Upper lobe of left lung (tissue), 6 donors: Measurements from ENCODE around the gene SH3GLB2. TPM values are rescaled to one million over a fixed set of nuclear protein-coding genes. Genes with fewer than 3 reads are reported as not detected.
A peak's percentile ranks its signal among the peaks of the same experiment; 100 is the strongest.

Experiments
- ATAC-seq, 2 donors: fragments of 200-7000 bp; cut with Tn5 transposase; one replicate each; pipeline ENCODE4 v1.9.1; 2022; ENCODE audit warnings: mild to moderate bottlenecking in 2 of 2, moderate library complexity in 2 of 2; ENCODE audit not compliant: low FRiP score in 2 of 2
- DNase-seq, 2 donors: peaks; one replicate each; pipeline ENCODE4 v3.0.0-alpha.2; 2019 to 2020
- H3K27ac ChIP-seq, 4 donors: fragments of 200-600 bp; sonication (generic); one replicate each; pipeline ENCODE4 v1.5.1; 2016 to 2019
- H3K27me3 ChIP-seq, 4 donors: fragments of 200-600 bp; sonication (generic); one replicate each; pipeline ENCODE4 v1.5.1; 2017 to 2019
- H3K36me3 ChIP-seq, 4 donors: fragments of 200-600 bp; sonication (generic); one replicate each; pipeline ENCODE4 v1.5.1; 2016 to 2019
- H3K4me1 ChIP-seq, 4 donors: fragments of 200-600 bp; sonication (generic); one replicate each; pipeline ENCODE4 v1.5.1; 2018 to 2019
- H3K4me3 ChIP-seq, 4 donors: fragments of 200-600 bp; sonication (generic); one replicate each; pipeline ENCODE4 v1.5.1; 2017 to 2019; ENCODE audit warnings: mild to moderate bottlenecking in 2 of 4, moderate library complexity in 1 of 4
- H3K9me3 ChIP-seq, 4 donors: fragments of 200-600 bp; sonication (generic); one replicate each; pipeline ENCODE4 v1.5.1; 2018 to 2019
- EP300 ChIP-seq, 4 donors: sonication (generic); formaldehyde crosslinking; IDR thresholded peaks; one replicate each; pipeline ENCODE4 v1.5.1; 2017; ENCODE audit warnings: antibody characterized with exemption in 4 of 4, control low read depth in 2 of 4
- POLR2A ChIP-seq, 4 donors: fragments of 450-650 bp; IDR thresholded peaks; one replicate each; pipeline ENCODE4 v1.5.1; 2016 to 2017; ENCODE audit warnings: antibody characterized with exemption in 4 of 4, mild to moderate bottlenecking in 2 of 4
- POLR2AphosphoS5 ChIP-seq, 2 donors: sonication (generic); formaldehyde crosslinking; IDR thresholded peaks; one replicate each; pipeline ENCODE4 v1.5.1; 2017; ENCODE audit warnings: antibody characterized with exemption in 2 of 2
- WGBS, 2 donors: methylation state at CpG; one replicate each; pipeline ENCODE4 v1.1.5; 2017 to 2018; 5-methylcytosine and 5-hydroxymethylcytosine counted together
- total RNA-seq, 6 donors: library from RNA; depleted of rRNA in 4 of 6; stranded (reverse); fragments of >200 nt in 4 of 6; gene quantifications; one replicate each; pipeline versions ENCODE4 v1.1.0 to v1.2.1, GENCODE V29; 2016 to 2021
- TF ChIP-seq, protein P1 (sequence below), 6 experiments: fragments of 450-650 bp in 4 of 6; fragments of 200-600 bp in 2 of 6; sonication (generic) in 2 of 6; IDR thresholded peaks; one replicate each; pipeline ENCODE4 v1.5.1; 2016 to 2019; ENCODE audit warnings: antibody characterized with exemption in 6 of 6
- donor health status: DM: no; HTN: no; CAD: no; lungs with moderate emphysema.
- donor health status: DM: no; HTN: yes; CAD: no; lungs with severe emphysema.

Gene SH3GLB2
- total RNA-seq, 6 donors from 2014 or later, result 69.6 to 202 (median 94.1) TPM

DNA sequence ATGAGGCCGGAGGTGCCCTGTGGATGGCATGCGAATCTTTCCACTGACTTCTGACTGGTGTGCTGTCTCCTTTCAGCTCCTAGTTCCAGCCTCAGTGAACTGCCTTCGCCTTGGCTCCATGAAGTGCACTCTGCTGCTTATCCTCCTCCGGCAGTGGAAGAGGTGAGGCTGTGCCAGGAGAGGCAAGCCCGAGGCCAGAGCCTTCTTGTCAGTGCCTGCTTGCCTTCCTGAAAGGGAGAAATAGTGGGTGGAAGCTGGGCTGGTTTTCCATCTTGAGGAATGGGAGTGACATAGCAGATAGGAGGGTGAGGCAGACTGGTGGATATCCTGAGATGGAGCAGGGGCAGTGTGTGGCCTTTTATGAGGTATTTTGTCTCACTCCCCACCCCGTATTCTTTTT is 29.7 kb downstream of the SH3GLB2 start:
- Histone ChIP-seq H3K27me3 (no peaks in the 10 kb centered on the region), H3K4me1 (no peaks in the 10 kb centered on the region), H3K4me3 (no peak overlapping the region), H3K27ac (peak overlapping the region in 1 of 4 donors; percentile 4), H3K36me3 (peaks cover 51 to 100% (median 96%) of the 10 kb centered on the region in 4 donors), H3K9me3 (no peaks in the 10 kb centered on the region)
- TF ChIP-seq EP300 (IDR thresholded peaks at IDR 0.05), result no peak
- no peak for TF ChIP-seq POLR2A (IDR thresholded peaks at IDR 0.05)
- no peak for TF ChIP-seq POLR2AphosphoS5 (IDR thresholded peaks at IDR 0.05)
- TF ChIP-seq, protein P1, sequence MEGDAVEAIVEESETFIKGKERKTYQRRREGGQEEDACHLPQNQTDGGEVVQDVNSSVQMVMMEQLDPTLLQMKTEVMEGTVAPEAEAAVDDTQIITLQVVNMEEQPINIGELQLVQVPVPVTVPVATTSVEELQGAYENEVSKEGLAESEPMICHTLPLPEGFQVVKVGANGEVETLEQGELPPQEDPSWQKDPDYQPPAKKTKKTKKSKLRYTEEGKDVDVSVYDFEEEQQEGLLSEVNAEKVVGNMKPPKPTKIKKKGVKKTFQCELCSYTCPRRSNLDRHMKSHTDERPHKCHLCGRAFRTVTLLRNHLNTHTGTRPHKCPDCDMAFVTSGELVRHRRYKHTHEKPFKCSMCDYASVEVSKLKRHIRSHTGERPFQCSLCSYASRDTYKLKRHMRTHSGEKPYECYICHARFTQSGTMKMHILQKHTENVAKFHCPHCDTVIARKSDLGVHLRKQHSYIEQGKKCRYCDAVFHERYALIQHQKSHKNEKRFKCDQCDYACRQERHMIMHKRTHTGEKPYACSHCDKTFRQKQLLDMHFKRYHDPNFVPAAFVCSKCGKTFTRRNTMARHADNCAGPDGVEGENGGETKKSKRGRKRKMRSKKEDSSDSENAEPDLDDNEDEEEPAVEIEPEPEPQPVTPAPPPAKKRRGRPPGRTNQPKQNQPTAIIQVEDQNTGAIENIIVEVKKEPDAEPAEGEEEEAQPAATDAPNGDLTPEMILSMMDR (IDR thresholded peaks at IDR 0.05), result no peak
- ATAC-seq, result no peak
- 71 to 94% methylated on average over 3 to 6 of the region's 6 CpGs for WGBS, 2 donors
- no peak for DNase-seq

- no peak overlapping the region for H3K27ac ChIP-seq
- no peak for ATAC-seq
- peaks cover 34 to 99% (median 86%) of the 10 kb centered on the region in 4 donors for H3K36me3 ChIP-seq
- H3K4me3 ChIP-seq, result no peak overlapping the region
- WGBS, 2 donors, result 91 to 92% methylated on average over 5 of the region's 5 CpGs
- no peak for DNase-seq
- no peaks in the 10 kb centered on the region for H3K27me3 ChIP-seq
- TF ChIP-seq, protein P1 (IDR thresholded peaks at IDR 0.05), result no peak
- TF ChIP-seq POLR2A (IDR thresholded peaks at IDR 0.05) (no peak), EP300 (IDR thresholded peaks at IDR 0.05) (no peak), POLR2AphosphoS5 (IDR thresholded peaks at IDR 0.05) (no peak)
- no peaks in the 10 kb centered on the region for H3K4me1 ChIP-seq
- no peaks in the 10 kb centered on the region for H3K9me3 ChIP-seq
Measured at GRCh38 chr9:128995791-128996190, 32.3 kb downstream of the SH3GLB2 start.

DNA sequence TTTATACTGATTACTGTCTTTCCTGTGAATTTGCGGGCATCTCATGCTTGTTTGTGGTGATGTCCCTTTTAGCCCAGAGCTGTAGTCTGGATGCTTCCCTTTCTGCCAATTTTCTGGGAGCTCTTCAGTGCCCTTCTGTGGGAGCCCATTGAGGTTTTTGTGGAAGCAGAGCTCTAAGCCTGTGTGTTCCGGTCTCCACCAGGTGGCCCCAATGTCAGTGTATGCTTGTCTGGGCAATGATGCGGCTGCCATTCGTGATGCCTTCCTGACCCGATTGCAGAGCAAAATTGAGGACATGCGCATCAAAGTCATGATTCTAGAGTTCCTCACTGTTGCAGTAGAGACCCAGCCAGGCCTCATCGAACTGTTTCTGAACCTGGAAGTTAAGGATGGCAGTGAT is 35.1 kb downstream of the SH3GLB2 start:
- no peak for ATAC-seq
- peaks cover 19 to 99% (median 82%) of the 10 kb centered on the region in 4 donors for H3K36me3 ChIP-seq

DNA sequence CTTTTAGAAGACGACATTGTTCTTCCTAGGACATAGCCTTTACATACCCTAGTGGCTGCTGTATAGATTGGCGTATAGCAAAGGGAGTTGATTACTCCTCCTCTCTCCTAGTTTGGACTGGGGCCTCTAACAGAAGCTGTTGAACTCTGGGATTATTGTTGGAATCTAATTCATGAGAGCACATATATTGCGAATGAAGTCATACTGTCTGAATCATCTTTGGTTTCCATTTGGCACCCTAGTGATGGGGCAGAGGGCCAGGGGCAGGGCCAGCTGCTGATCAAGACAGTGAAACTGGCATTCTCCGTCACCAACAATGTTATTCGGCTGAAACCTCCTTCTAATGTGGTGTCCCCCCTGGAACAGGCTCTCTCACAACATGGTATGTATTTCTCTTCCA is 40.3 kb downstream of the SH3GLB2 start:
- no peak overlapping the region for H3K27ac ChIP-seq

More for the DNA sequence above, 35.1 kb downstream of the SH3GLB2 start:
- 86 to 99% methylated on average over 3 to 7 of the region's 7 CpGs for WGBS, 2 donors
- TF ChIP-seq, protein P1 (IDR thresholded peaks at IDR 0.05), result no peak
- TF ChIP-seq POLR2A (IDR thresholded peaks at IDR 0.05) (no peak), EP300 (IDR thresholded peaks at IDR 0.05) (no peak), POLR2AphosphoS5 (IDR thresholded peaks at IDR 0.05) (no peak)
- DNase-seq, result no peak
- no peak overlapping the region for H3K4me3 ChIP-seq
- H3K4me1 ChIP-seq, result no peaks in the 10 kb centered on the region
- H3K9me3 ChIP-seq, result no peaks in the 10 kb centered on the region
- H3K27ac ChIP-seq, result no peak overlapping the region
- no peaks in the 10 kb centered on the region for H3K27me3 ChIP-seq

More for the DNA sequence above, 40.3 kb downstream of the SH3GLB2 start:
- Histone ChIP-seq H3K36me3 (peaks cover 28 to 99% (median 83%) of the 10 kb centered on the region in 4 donors), H3K9me3 (no peaks in the 10 kb centered on the region), H3K4me3 (no peak overlapping the region), H3K4me1 (no peaks in the 10 kb centered on the region), H3K27me3 (no peaks in the 10 kb centered on the region)
- TF ChIP-seq POLR2AphosphoS5 (IDR thresholded peaks at IDR 0.05), result no peak
- TF ChIP-seq, protein P1 (IDR thresholded peaks at IDR 0.05), result no peak
- no peak for TF ChIP-seq EP300 (IDR thresholded peaks at IDR 0.05)
- no peak for TF ChIP-seq POLR2A (IDR thresholded peaks at IDR 0.05)
- no peak for DNase-seq
- ATAC-seq, result peak in 1 of 2 donors; percentile 26
- 95% methylated on average over 5 of the region's 5 CpGs for WGBS, 2 donors
